Activated B cell treated with CpG ODN at 0.5 μM for 24 hours (primary cell): ENCODE measurements around the gene WDR1. TPM values are rescaled to one million over a fixed set of nuclear protein-coding genes. Genes with fewer than 3 reads are reported as not detected.

Source experiments
- ATAC-seq: fragments of 200-7000 bp; cut with Tn5 transposase; one replicate; pipeline ENCODE4 v1.10.0; 2021; ENCODE audit warnings: low read depth, mild to moderate bottlenecking, moderate library complexity
- CTCF ChIA-PET: fragments of 350-600 bp; sonication (Branson Sonifier 250); formaldehyde crosslinking; loops from one replicate; lab custom pipeline; 2021; ENCODE audit warnings: antibody characterized with exemption; lab: Charles Lee
- POLR2A ChIA-PET: fragments of 350-600 bp; sonication (Branson Sonifier 250); formaldehyde crosslinking; loops from one replicate; lab custom pipeline; 2021; ENCODE audit warnings: antibody characterized with exemption; lab: Charles Lee
- DNase-seq: peaks from one replicate; pipeline ENCODE4 v3.0.0; 2022
- H3K27ac Mint-ChIP-seq: one replicate; pipeline ENCODE4 v1.8.0; 2020; ENCODE audit warnings: mixed read lengths
- H3K27me3 Mint-ChIP-seq: one replicate; pipeline ENCODE4 v1.8.0; 2021; ENCODE audit warnings: mixed read lengths
- H3K36me3 Mint-ChIP-seq: one replicate; pipeline ENCODE4 v1.8.0; 2021; ENCODE audit warnings: low read depth, mixed read lengths
- H3K4me1 Mint-ChIP-seq: one replicate; pipeline ENCODE4 v1.8.0; 2021; ENCODE audit warnings: mixed read lengths
- H3K4me3 Mint-ChIP-seq: one replicate; pipeline ENCODE4 v1.8.0; 2020; ENCODE audit warnings: mild to moderate bottlenecking, mixed read lengths
- H3K9me3 Mint-ChIP-seq: one replicate; pipeline ENCODE4 v1.8.0; 2020; ENCODE audit warnings: mixed read lengths
- CTCF ChIP-seq: fragments of 200-600 bp; IDR thresholded peaks from one replicate; pipeline ENCODE4 v1.8.0; 2022; ENCODE audit warnings: antibody characterized with exemption, mild to moderate bottlenecking
- intact Hi-C: fragments of 100-400 bp; cut with micrococcal nuclease; formaldehyde crosslinking; loops from one replicate; pipeline ENCODE4 v1.15.1; 2024
- total RNA-seq: library from RNA; stranded (reverse); gene quantifications from 2 replicates; pipeline ENCODE4 v1.2.3, GENCODE V29; 2022

WDR1 gene
- total RNA-seq, 1 donor from 2014 or later: 337 TPM

GRCh38 chr4:10079256-10079655 is 37.3 kb downstream of the WDR1 start:
- intact Hi-C loops: no loop called here
- no peaks in the 10 kb centered on the region for H3K27me3 Mint-ChIP-seq
- no peaks in the 10 kb centered on the region for H3K4me1 Mint-ChIP-seq
- no peaks in the 10 kb centered on the region for H3K9me3 Mint-ChIP-seq
- no peak overlapping the region for H3K4me3 Mint-ChIP-seq
- TF ChIP-seq CTCF: no peak
- ChIA-PET POLR2A (no interaction called here), CTCF (no interaction called here)
- H3K36me3 Mint-ChIP-seq: peaks cover 99% of the 10 kb centered on the region
- DNase-seq: no peak
- no peak overlapping the region for H3K27ac Mint-ChIP-seq
- ATAC-seq: no peak

GRCh38 chr4:10078481-10079233 is 37.9 kb downstream of the WDR1 start:
- no peak for ATAC-seq
- Mint-ChIP-seq H3K9me3 (no peaks in the 10 kb centered on the region), H3K27me3 (no peaks in the 10 kb centered on the region), H3K4me3 (no peak overlapping the region), H3K36me3 (peaks cover 99% of the 10 kb centered on the region), H3K4me1 (no peaks in the 10 kb centered on the region), H3K27ac (no peak overlapping the region)
- intact Hi-C loops: no loop called here
- DNase-seq: no peak
- POLR2A ChIA-PET: interaction anchor here (1.5 kb wide), 1 partner anchor 38 kb away, joined by 5 read pairs; the partner anchor contains the start of gene WDR1
- CTCF ChIA-PET: no interaction called here
- no peak for TF ChIP-seq CTCF

GRCh38 chr4:10077483-10078335 is 38.9 kb downstream of the WDR1 start:
- CTCF ChIA-PET: no interaction called here
- no peak for TF ChIP-seq CTCF
- Mint-ChIP-seq H3K27me3 (no peaks in the 10 kb centered on the region), H3K27ac (no peak overlapping the region), H3K9me3 (no peaks in the 10 kb centered on the region), H3K4me3 (no peak overlapping the region), H3K36me3 (peaks cover 97% of the 10 kb centered on the region), H3K4me1 (no peaks in the 10 kb centered on the region)
- ATAC-seq: no peak
- POLR2A ChIA-PET: interaction anchor here (1.5 kb wide), 1 partner anchor 39 kb away, joined by 5 read pairs; the partner anchor contains the start of gene WDR1
- intact Hi-C loops: no loop called here
- DNase-seq: no peak

GRCh38 chr4:10077076-10077475 is 39.5 kb downstream of the WDR1 start:
- intact Hi-C loops: no loop called here
- ChIA-PET CTCF (no interaction called here), POLR2A (interaction anchor here (1.5 kb wide), 1 partner anchor 40 kb away, joined by 5 read pairs; the partner anchor contains the start of gene WDR1)
- H3K9me3 Mint-ChIP-seq: no peaks in the 10 kb centered on the region
- no peak for TF ChIP-seq CTCF
- no peaks in the 10 kb centered on the region for H3K4me1 Mint-ChIP-seq
- H3K27me3 Mint-ChIP-seq: no peaks in the 10 kb centered on the region
- H3K27ac Mint-ChIP-seq: no peak overlapping the region
- H3K36me3 Mint-ChIP-seq: peaks cover 97% of the 10 kb centered on the region
- H3K4me3 Mint-ChIP-seq: no peak overlapping the region
- no peak for DNase-seq
- ATAC-seq: no peak

GRCh38 chr4:10075953-10076391 is 40.6 kb downstream of the WDR1 start:
- Mint-ChIP-seq H3K4me1 (no peaks in the 10 kb centered on the region), H3K9me3 (no peaks in the 10 kb centered on the region), H3K27ac (no peak overlapping the region), H3K27me3 (no peaks in the 10 kb centered on the region), H3K4me3 (no peak overlapping the region), H3K36me3 (peaks cover 89% of the 10 kb centered on the region)
- no peak for TF ChIP-seq CTCF
- no peak for ATAC-seq
- no peak for DNase-seq
- ChIA-PET CTCF (no interaction called here), POLR2A (no interaction called here)
- intact Hi-C loops: no loop called here
